GM18870 (cell line): ENCODE results near the gene SLC25A24.
"Not testable (repeated sequence)": the region's sequence is repeated elsewhere in the genome, so short reads cannot be mapped to it uniquely, and the experiment has no call there.

ENCODE experiments used
- ATAC-seq: cut with Tn5 transposase; IDR thresholded peaks from one replicate; pipeline ENCODE4 v1.9.1; 2021; ENCODE audit warnings: moderate library complexity; ENCODE audit not compliant: unreplicated experiment

The SLC25A24 gene

GRCh38 chr1:108199781-108200686, at the start of gene SLC25A24:
Gene SLC25A24, minus strand, starts transcription at chr1:108200343. Its CDS starts 205 bp downstream, at chr1:108200138.
- no peak for ATAC-seq

DNA sequence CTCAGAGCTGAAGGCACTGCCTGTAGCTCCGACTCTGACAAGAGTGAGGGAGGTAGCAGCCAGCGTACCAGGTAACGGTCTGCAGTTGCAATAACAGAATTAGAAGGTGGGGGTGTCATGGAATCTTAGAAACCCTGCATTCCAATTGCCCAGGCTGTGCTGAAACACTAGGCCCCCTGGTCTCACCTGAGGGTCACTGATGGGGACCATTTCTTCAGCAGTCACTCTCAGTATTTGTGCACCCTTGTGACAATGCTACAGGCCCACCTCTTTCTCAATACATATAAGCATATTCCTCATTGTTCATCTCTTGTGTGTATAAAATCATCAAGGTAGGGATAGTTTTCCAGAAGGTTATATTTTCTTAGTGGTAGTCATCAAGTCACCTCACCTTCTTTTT, 43.8 kb upstream of the SLC25A24 start, which contains the start of gene NBPF4:
Gene NBPF4, minus strand, starts transcription at position 101 of the 400 bp plus-strand sequence. CDS start 315 bp downstream, outside the sequence.
- not testable (repeated sequence) for ATAC-seq

GRCh38 chr1:108239426-108239825, 39.3 kb upstream of the SLC25A24 start:
- not testable (repeated sequence) for ATAC-seq

DNA sequence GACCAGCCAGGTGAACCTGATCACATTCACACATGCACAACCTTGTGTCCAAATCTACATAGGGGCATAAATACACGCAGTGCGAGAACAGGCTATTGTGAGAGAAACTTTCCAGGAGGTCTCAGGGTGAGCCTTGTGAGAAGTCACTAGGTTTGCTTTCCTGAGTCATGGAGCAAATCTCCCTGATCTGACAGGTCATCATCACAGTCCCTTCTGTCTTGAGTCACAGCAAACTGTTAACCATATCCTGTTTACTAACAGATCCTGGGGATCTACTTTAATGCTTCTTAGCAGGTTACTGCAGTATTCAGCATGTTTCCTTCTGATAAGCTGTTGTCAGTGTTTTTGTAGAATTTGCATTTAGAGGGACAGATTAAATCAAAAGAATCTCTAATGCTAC, 35.2 kb upstream of the SLC25A24 start:
- not testable (repeated sequence) for ATAC-seq

- ATAC-seq = not testable (repeated sequence)
Observed at GRCh38 chr1:108232183-108232582, 32.0 kb upstream of the SLC25A24 start.

DNA sequence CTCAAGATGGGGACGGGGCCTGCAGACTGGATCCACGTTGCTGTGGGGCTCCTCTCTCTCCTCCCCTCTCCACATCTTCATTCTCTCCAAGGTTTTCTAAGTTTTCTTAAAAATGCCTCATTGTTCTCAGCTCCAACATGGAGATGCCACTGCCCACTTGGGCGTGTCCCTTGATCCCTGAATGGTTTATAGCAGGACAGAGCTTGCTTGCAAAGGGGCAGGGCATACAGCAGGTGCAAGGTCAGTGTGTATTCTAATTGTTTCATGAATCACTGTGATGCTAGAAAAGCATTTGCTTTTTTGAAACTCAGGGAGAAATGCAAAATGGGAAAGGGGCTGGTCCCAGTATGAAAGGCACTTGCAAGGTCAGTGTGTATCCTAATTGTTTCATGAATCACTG, 29.8 kb upstream of the SLC25A24 start:
- not testable (repeated sequence) for ATAC-seq

DNA sequence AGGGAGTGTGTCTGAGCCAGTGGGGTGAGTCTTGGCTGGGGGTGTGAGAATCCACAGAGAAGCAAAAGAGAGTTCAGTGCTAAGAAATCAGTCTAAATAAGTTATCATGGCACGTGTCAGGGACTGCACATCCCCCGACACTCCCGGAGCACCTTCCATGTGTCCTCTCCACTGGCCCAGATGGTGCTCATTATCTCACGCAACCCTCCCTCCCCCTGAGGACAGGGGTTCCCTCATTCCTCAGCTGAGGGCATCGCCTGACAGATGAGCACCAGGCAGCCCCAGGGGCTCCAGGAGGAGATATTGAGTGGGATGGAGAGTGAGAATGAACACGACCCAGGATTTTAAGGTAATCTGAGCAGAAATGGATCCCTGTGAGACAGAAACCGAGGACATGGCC, 27.6 kb upstream of the SLC25A24 start:
- not testable (repeated sequence) for ATAC-seq

GRCh38 chr1:108226855-108227254, 26.7 kb upstream of the SLC25A24 start:
- not testable (repeated sequence) for ATAC-seq

GRCh38 chr1:108223226-108223625, 23.1 kb upstream of the SLC25A24 start:
- not testable (repeated sequence) for ATAC-seq

DNA sequence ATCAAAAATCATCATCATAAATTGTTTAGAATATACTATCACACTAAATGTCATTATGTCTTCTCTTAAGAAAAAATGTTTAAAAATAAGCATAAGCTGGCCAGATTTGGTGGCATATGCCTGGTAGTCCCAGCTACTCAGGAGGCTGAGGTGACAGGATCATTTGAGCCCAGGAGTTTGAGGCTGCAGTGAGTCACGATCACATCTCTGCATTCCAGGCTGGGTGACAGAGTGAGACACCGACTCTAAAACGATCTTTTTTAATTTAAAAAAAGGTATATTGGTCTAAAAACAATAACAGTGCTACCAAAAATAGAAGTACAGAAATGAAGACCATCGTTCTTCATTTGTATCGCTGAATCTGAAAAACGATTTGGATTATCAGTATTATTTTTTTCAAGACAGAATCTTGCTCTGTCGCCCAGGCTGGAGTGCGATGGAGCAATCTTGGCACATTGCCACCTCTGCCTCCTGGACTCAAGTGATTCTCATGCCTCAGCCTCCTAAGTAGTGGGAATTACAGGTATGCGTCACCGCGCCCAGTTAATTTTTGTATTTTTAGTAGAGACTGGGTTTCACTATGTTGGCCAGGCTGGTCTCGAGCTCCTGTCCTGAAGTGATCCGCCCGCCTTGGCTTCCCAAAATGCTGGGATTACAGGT, 17.5 kb upstream of the SLC25A24 start:
- not testable (repeated sequence) for ATAC-seq

- ATAC-seq = not testable (repeated sequence)
Observed at GRCh38 chr1:108217007-108217406, 16.9 kb upstream of the SLC25A24 start.

DNA sequence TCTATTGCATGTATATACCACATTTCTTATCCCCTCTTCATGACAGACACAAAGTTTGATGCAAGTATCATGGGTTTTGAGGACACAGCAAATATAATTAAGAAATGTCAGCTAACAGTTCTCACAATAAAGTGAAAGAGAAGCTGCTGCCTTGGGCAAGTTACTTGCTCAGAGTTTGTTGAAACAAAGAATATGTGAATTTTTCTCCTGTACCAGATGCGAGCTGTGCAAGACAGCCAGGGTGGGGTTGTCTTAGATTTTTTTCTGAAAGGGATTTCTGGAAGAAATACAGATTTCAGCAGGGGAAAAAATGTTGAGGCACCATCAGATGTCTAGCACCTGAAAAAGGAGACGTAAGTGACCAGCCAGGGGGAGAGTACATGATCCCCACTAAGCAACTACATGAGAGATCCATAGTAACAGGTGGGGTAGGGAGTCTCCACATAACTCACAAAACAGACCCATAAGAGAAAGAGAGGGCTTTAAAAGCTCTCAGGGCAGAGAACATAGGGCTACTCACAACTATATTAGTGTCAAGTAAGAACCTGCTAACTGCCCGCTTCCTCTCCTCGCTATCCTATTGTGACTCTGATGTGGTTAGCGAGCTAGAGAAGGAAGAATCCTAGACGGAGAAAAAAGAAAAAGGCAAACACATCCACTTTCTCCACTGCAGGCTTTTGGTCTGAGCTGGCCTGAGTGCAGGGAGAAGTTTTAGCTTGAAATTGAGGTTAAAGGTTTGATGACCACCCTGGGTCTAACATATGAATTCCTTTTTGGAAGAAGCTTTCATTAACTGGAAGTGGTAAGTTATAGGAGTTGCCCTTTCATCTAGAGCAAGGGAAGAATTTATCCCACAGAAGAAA, 16.1 kb upstream of the SLC25A24 start:
- ATAC-seq = not testable (repeated sequence)

- not testable (repeated sequence) for ATAC-seq
Observed at GRCh38 chr1:108214641-108215465, 14.7 kb upstream of the SLC25A24 start.

DNA sequence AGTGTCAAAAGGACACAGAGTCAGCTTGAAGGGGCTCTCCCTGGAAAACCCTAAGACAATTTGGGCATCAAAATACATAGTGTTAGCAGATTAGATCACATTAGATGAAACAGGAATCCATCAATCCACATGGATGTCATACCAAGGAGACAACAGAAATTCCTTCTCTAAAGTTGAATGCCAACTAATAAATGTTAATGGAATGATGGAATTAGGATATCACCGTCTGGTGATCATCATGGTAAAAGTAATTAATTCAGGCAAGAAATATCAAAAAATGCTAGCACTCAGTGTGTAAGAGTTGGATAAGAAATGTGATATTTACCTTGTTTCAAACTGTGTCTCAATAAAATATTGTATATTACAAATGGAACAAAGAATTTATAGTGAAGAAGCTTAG, 10.9 kb upstream of the SLC25A24 start:
- no peak for ATAC-seq

DNA sequence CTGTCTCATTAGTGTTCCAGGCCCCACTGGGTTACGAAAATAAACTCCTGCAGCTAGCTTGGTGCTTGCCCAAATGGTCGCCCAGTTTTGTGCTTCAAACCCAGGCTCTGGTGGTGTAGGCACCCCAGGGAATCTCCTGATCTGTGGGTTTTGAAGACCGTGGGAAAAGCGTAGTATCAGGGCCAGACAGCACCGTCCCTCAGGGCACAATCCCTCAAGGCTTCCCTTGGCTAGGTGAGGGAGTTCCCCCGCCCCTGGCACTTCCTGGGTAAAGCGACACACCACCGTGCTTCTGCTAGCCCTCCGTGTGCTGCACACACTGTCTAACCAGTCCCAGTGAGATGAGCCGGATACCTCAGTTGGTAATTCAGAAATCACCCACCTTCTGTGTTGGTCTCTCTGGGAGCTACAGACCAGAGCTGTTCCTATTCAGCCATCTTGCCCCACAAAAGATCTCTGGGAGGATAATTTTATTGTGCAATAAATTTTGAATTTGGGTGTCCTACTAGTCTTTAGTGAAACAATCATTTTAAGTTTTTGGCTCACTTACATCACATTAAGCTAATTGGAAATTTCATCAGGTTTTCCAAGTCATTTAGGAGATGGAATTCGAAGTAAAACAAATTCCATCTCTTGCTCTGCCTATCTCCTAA, 9.4 kb upstream of the SLC25A24 start:
- no peak for ATAC-seq

DNA sequence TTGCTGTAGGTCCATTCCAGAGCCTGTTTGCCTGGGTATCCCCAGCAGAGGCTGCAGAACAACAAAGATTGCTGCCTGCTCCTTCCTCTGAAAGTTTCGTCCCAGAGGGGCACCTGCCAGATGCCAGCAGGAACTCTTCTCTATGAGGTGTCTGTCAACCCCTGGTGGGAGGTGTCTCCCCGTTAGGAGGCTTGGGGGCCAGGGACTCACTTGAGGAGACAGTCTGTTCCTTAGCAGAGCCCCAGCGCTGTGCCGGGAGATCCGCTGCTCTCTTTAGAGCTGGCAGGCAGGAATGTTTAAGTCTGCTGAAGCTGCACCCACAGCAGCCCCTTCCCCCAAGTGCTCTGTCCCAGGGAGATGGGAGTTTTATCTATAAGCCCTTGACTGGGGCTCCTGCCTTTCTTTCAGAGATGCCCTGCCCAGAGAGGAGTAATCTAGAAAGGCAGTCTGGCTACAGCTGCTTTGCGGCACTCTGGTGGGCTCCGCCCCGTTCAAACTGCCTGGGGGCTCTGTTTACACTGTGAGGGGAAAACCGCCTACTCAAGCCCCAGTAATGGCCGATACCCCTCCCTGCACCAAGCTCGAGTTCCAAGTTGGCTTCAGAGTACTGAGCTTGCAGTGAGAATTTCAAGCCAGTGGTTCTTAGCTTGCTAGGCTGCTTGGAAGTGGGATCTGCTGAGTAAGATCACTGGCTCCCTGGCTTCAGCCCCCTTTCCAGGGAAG, 8.7 kb upstream of the SLC25A24 start:
- no peak for ATAC-seq

DNA sequence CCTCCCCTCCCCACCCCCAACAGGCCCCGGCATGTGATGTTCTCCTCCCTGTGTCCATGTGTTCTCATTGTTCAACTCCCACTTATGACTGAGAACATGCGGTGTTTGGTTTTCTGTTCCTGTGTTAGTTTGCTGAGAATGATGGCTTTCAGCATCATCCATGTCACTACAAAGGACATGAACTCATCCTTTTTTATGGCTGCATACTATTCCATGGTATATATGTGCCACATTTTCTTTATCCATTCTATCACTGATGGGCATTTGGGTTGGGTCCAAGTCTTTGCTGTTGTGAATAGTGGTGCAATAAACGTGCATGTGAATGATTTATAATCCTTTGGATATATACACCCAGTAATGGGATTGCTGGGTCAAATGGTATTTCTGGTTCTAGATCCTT, 3.4 kb upstream of the SLC25A24 start:
- ATAC-seq = not testable (repeated sequence)

GRCh38 chr1:108201687-108202086, 1.5 kb upstream of the SLC25A24 start:
- no peak for ATAC-seq

GRCh38 chr1:108200687-108201051, 526 bp upstream of the SLC25A24 start:
- ATAC-seq = no peak
